ENCODE measurements around the gene MYH14. TPM values are rescaled to one million over a fixed set of nuclear protein-coding genes. Genes with fewer than 3 reads are reported as not detected.

The MYH14 gene
- total RNA-seq, 6 donors from 2014 or later, result 145 to 351 (median 208) TPM

DNA sequence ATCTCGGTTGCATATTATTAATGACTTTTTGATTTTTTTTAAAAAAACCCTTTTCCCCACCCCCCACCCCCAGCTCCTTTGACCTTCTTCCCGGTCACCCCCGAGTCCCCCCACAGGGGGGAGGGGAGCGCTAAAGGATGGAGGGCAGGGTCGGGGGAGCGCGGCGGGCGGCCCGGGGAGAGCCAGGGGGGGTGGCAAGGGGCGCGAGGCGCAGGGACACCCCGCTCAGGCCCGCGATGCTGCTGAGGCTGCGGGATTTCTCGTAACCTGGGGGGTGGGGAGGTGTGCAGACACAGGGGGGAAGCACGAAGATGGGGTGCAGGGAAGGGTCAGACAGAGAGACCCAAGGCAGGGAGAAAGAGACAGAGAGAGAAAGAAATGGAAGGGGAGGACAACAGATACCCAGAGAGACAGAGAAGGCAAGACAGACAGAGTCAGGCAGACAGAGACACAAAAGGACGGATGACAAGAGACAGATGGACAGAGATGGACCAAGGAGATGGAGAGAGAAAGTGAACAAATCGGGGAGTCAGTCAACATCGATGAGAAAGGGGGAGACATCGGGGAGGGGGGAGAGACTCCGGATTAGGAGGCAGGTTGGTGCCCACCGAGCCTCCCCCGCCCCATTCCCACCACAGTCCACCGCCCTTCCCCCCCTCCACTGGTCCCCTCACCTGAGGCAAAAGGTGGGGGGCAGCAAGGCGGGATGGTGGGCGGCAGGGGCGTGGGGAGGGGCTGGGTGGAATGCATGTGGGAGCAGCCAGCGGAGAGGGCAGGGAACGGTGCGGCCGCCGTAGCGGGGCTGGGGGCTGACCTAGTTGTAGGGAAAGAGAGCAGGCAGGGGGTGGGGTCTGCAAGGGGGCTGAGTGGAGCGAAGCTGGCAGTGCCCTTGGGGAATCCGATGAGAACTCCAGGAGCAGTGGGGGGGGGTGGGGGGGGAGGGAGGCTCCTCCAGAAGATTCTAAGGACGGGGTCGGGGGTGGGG is 111.6 kb downstream of the MYH14 start:
- no peak overlapping the region for H3K27ac ChIP-seq
- peaks cover 3 to 30% (median 12%) of the 10 kb centered on the region in 4 donors for H3K4me1 ChIP-seq
- 1 to 6% methylated on average over 26 to 33 of the region's 40 CpGs for WGBS, 2 donors
- TF ChIP-seq, protein P1, sequence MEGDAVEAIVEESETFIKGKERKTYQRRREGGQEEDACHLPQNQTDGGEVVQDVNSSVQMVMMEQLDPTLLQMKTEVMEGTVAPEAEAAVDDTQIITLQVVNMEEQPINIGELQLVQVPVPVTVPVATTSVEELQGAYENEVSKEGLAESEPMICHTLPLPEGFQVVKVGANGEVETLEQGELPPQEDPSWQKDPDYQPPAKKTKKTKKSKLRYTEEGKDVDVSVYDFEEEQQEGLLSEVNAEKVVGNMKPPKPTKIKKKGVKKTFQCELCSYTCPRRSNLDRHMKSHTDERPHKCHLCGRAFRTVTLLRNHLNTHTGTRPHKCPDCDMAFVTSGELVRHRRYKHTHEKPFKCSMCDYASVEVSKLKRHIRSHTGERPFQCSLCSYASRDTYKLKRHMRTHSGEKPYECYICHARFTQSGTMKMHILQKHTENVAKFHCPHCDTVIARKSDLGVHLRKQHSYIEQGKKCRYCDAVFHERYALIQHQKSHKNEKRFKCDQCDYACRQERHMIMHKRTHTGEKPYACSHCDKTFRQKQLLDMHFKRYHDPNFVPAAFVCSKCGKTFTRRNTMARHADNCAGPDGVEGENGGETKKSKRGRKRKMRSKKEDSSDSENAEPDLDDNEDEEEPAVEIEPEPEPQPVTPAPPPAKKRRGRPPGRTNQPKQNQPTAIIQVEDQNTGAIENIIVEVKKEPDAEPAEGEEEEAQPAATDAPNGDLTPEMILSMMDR (IDR thresholded peaks at IDR 0.05), result no peak
- TF ChIP-seq POLR2AphosphoS5 (IDR thresholded peaks at IDR 0.05), result no peak
- TF ChIP-seq POLR2A (IDR thresholded peaks at IDR 0.05), result no peak
- TF ChIP-seq EP300 (IDR thresholded peaks at IDR 0.05), result no peak
- H3K4me3 ChIP-seq, result no peak overlapping the region
- H3K9me3 ChIP-seq, result no peaks in the 10 kb centered on the region
- peak in 1 of 2 donors; percentile 73 for DNase-seq
- H3K27me3 ChIP-seq, result peaks cover 0 to 38% (median 23%) of the 10 kb centered on the region in 4 donors
- no peak for ATAC-seq (ENCODE audit: low FRiP score in 2 of 2)
- H3K36me3 ChIP-seq, result peaks cover 0 to 3% (median 0%) of the 10 kb centered on the region in 4 donors

DNA sequence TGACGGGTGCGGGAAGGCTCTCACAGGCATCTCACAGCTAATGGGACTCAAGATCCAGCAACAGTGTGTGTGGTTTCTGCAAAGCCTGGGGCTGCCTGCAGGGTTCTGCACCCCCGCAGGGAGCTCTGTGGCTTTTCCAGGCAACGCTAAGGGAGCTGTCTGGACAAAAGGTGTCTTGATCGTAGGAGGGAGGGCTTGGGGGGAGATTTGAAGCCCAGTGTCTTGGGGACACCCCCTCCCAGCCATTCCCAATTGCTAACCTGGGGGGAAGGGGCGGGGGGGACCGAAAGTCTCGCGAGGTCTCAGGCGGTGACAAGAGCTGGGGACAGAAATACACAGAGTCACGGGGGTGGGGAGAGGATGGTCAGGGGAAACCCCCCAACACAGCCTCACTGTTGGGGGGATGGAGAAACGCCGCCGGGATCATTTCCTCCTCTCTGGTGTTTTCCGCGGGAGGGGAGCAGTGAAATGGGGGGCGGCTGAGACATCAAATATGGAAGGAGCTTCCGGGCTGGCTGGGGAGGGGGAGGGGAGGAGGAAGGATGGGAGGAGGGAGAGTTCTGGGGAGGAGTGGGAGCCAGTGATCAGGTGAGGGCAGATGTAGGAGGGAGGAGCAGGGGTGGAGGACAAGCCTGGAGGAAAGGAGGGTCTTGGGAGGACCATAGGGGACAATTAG is 112.5 kb downstream of the MYH14 start:
- H3K9me3 ChIP-seq, result no peaks in the 10 kb centered on the region
- ATAC-seq (ENCODE audit: low FRiP score in 2 of 2) (no peak), DNase-seq (no peak)
- H3K4me3 ChIP-seq, result no peak overlapping the region
- no peak overlapping the region for H3K27ac ChIP-seq
- peaks cover 3 to 30% (median 12%) of the 10 kb centered on the region in 4 donors for H3K4me1 ChIP-seq
- TF ChIP-seq, protein P1 (IDR thresholded peaks at IDR 0.05), result no peak
- no peak for TF ChIP-seq POLR2AphosphoS5 (IDR thresholded peaks at IDR 0.05)
- TF ChIP-seq POLR2A (IDR thresholded peaks at IDR 0.05), result no peak
- no peak for TF ChIP-seq EP300 (IDR thresholded peaks at IDR 0.05)
- H3K36me3 ChIP-seq, result no peaks in the 10 kb centered on the region
- WGBS, 2 donors, result 1 to 3% methylated on average over 14 to 18 of the region's 18 CpGs
- H3K27me3 ChIP-seq, result peaks cover 0 to 38% (median 23%) of the 10 kb centered on the region in 4 donors

DNA sequence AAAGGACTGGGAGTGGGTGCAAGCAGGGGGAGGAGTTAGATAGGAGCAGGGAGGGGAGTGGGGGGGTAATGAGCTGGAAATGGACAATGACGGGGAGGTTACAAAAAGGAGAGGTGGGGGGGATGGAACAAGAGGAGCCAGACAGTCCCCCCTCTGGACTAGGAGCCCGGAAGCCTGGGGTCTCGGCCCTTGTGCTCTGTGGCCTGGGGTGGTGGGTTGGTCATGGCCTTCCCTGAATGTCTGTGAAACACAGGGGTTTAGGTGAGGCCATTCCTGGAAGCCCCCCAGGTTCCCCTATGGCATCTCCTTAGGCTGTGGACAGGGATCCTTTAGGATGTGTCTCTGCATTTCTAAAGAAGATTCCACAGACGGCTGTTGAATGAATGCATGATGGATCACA is 113.7 kb downstream of the MYH14 start:
- H3K27ac ChIP-seq, result no peak overlapping the region
- WGBS, 2 donors, result 72 to 83% methylated on average over 4 of the region's 4 CpGs
- peaks cover 0 to 36% (median 19%) of the 10 kb centered on the region in 4 donors for H3K27me3 ChIP-seq
- H3K4me1 ChIP-seq, result peaks cover 3 to 24% (median 8%) of the 10 kb centered on the region in 4 donors
- DNase-seq (no peak), ATAC-seq (ENCODE audit: low FRiP score in 2 of 2) (no peak)
- H3K36me3 ChIP-seq, result no peaks in the 10 kb centered on the region
- no peak overlapping the region for H3K4me3 ChIP-seq
- no peak for TF ChIP-seq EP300 (IDR thresholded peaks at IDR 0.05)
- no peak for TF ChIP-seq POLR2AphosphoS5 (IDR thresholded peaks at IDR 0.05)
- no peak for TF ChIP-seq POLR2A (IDR thresholded peaks at IDR 0.05)
- TF ChIP-seq, protein P1 (IDR thresholded peaks at IDR 0.05), result no peak
- no peaks in the 10 kb centered on the region for H3K9me3 ChIP-seq

DNA sequence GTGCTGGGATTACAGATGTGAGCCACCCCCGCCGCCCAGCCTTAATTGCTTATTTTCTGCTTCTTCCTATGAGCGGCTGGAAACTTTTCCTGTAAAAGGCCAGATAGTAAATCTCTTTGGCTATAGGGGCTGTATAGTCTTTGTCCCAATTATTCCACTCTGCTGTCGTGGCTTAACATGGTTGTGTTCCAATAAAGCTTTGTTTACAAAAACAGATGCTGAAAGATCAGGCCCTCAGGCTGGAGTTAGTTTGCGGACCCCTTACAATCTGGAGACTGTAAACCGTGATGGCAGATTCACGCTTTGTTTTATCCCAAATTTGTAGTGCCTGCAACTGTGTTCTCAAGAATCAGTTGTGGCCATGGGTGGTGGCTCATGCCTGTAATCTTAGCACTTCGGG is 115.0 kb downstream of the MYH14 start:
- Histone ChIP-seq H3K9me3 (no peaks in the 10 kb centered on the region), H3K4me1 (peaks cover 0 to 15% (median 4%) of the 10 kb centered on the region in 4 donors), H3K36me3 (peaks cover 0 to 2% (median 0%) of the 10 kb centered on the region in 4 donors), H3K4me3 (no peak overlapping the region), H3K27me3 (peaks cover 0 to 23% (median 13%) of the 10 kb centered on the region in 4 donors), H3K27ac (no peak overlapping the region)
- TF ChIP-seq POLR2A (IDR thresholded peaks at IDR 0.05) (no peak), POLR2AphosphoS5 (IDR thresholded peaks at IDR 0.05) (no peak), EP300 (IDR thresholded peaks at IDR 0.05) (no peak)
- TF ChIP-seq, protein P1 (IDR thresholded peaks at IDR 0.05), result no peak
- no peak for DNase-seq
- no peak for ATAC-seq (ENCODE audit: low FRiP score in 2 of 2)
- 86 to 91% methylated on average over 8 of the region's 8 CpGs for WGBS, 2 donors
